ENCODE measurements around the gene AMOT.

- TF ChIP-seq CTCF (conservative IDR thresholded peaks at IDR 0.05; ENCODE audit: low read length) (no peak), EZH2phosphoT487 (IDR thresholded peaks at IDR 0.05; ENCODE audit: borderline replicate concordance, low read depth, low read length) (no peak)
These were observed 66.5 kb downstream of the AMOT start for GRCh38 chrX:112774142-112774541.

Data from OCI-LY7 (cell line).